Smooth muscle cell (in vitro differentiated cells): ENCODE data around the gene PDS5B. TPM values are rescaled to one million over a fixed set of nuclear protein-coding genes. Genes with fewer than 3 reads are reported as not detected.
"Not testable (repeated sequence)": the region's sequence is repeated elsewhere in the genome, so short reads cannot be mapped to it uniquely, and the experiment has no call there.

Source experiments
- DNase-seq: peaks from one replicate; lab custom pipeline; 2025; ENCODE audit not compliant: unreplicated experiment; lab: John Stamatoyannopoulos, UW
- H2AFZ ChIP-seq: fragments of 200-600 bp; sonication (generic); 2 replicates; pipeline ENCODE4 v1.6.0; 2016; ENCODE audit warnings: antibody characterized with exemption, low read depth, mild to moderate bottlenecking
- H3F3A ChIP-seq: fragments of 200-600 bp; sonication (generic); 2 replicates; pipeline ENCODE4 v1.6.0; 2017; ENCODE audit warnings: antibody characterized with exemption, low read depth
- H3K27ac ChIP-seq: fragments of 200-600 bp; sonication (generic); 2 replicates; pipeline ENCODE4 v1.5.1; 2016; ENCODE audit warnings: low read depth, mild to moderate bottlenecking
- H3K27me3 ChIP-seq: fragments of 200-600 bp; sonication (generic); 2 replicates; pipeline ENCODE4 v1.6.1; 2016; ENCODE audit warnings: low read depth, mild to moderate bottlenecking
- H3K36me3 ChIP-seq: fragments of 200-600 bp; sonication (generic); 2 replicates; pipeline ENCODE4 v1.5.1; 2016; ENCODE audit warnings: low read depth
- H3K4me1 ChIP-seq: fragments of 200-600 bp; sonication (generic); 2 replicates; pipeline ENCODE4 v1.5.1; 2016; ENCODE audit warnings: low read depth
- H3K4me2 ChIP-seq: fragments of 200-600 bp; sonication (generic); 2 replicates; pipeline ENCODE4 v1.6.0; 2016; ENCODE audit warnings: mild to moderate bottlenecking
- H3K4me3 ChIP-seq: fragments of 200-600 bp; sonication (generic); 2 replicates; pipeline ENCODE4 v1.5.1; 2016; ENCODE audit warnings: mild to moderate bottlenecking
- H3K79me2 ChIP-seq: fragments of 200-600 bp; sonication (generic); 2 replicates; pipeline ENCODE4 v1.6.0; 2016; ENCODE audit warnings: low read depth, mild to moderate bottlenecking
- H3K9ac ChIP-seq: fragments of 200-600 bp; sonication (generic); 2 replicates; pipeline ENCODE4 v1.6.0; 2016; ENCODE audit warnings: low read depth
- H3K9me3 ChIP-seq: fragments of 200-600 bp; sonication (generic); replicated peaks from 2 replicates; pipeline ENCODE4 v1.5.1; 2016; ENCODE audit warnings: low read depth
- H4K20me1 ChIP-seq: fragments of 200-600 bp; sonication (generic); 2 replicates; pipeline ENCODE4 v1.6.0; 2016; ENCODE audit warnings: low read depth
- WGBS: methylation state at CpG from one replicate; pipeline ENCODE4 v1.1.7; 2016; ENCODE audit warnings: low lambda C conversion rate; 5-methylcytosine and 5-hydroxymethylcytosine counted together
- polyA plus RNA-seq: library from polyadenylated mRNA; unstranded; fragments of >200 nt; fragmentation: Nextera tagmentation; extraction: Ambion mirVana; gene quantifications from 2 replicates; pipeline ENCODE4 v1.2.1, GENCODE V29; 2016
- total RNA-seq: library from RNA; depleted of rRNA; stranded (reverse); fragments of >200 nt; gene quantifications from 2 replicates; pipeline ENCODE4 v1.2.3, GENCODE V29; 2014
- TF ChIP-seq, protein P1 (sequence below): fragments of 200-600 bp; sonication (generic); IDR thresholded peaks from 2 replicates; pipeline ENCODE4 v1.5.1; 2017; ENCODE audit warnings: borderline replicate concordance, mild to moderate bottlenecking, antibody characterized with exemption; ENCODE audit not compliant: insufficient read depth, poor library complexity, severe bottlenecking

The PDS5B gene
- total and polyA plus RNA-seq, 2 experiments from 2014 or later, result 20.5 to 38.9 TPM

DNA sequence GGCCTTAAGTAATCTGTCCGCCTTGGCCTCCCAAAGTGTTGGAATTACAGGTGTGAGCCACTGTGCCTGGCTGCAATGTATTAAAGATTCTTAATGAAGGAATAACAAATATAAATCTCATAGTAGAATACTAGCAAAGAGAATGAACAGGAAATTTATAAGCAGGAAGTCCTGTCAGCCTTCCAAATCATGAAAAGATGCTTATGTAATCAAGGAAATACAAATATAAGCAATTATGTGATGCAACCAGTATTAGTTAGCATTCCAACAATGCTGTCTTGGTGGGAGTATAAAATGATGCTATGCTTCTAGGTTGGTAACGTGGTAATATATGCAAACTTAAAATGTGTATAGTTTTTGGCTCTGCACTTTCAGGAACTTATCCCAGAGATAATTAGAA, 133.8 kb downstream of the PDS5B start:
- H3K4me2 ChIP-seq, result no peak overlapping the region
- H3K27me3 ChIP-seq, result no peaks in the 10 kb centered on the region
- H3K4me3 ChIP-seq, result no peak overlapping the region
- TF ChIP-seq, protein P1, sequence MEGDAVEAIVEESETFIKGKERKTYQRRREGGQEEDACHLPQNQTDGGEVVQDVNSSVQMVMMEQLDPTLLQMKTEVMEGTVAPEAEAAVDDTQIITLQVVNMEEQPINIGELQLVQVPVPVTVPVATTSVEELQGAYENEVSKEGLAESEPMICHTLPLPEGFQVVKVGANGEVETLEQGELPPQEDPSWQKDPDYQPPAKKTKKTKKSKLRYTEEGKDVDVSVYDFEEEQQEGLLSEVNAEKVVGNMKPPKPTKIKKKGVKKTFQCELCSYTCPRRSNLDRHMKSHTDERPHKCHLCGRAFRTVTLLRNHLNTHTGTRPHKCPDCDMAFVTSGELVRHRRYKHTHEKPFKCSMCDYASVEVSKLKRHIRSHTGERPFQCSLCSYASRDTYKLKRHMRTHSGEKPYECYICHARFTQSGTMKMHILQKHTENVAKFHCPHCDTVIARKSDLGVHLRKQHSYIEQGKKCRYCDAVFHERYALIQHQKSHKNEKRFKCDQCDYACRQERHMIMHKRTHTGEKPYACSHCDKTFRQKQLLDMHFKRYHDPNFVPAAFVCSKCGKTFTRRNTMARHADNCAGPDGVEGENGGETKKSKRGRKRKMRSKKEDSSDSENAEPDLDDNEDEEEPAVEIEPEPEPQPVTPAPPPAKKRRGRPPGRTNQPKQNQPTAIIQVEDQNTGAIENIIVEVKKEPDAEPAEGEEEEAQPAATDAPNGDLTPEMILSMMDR, result no peak
- WGBS, result 100% methylated on average over 2 of the region's 2 CpGs
- DNase-seq, result no peak
- H3K4me1 ChIP-seq, result no peaks in the 10 kb centered on the region
- no peak overlapping the region for H2AFZ ChIP-seq
- no peaks in the 10 kb centered on the region for H3K9me3 ChIP-seq
- no peak overlapping the region for H3K27ac ChIP-seq
- H3K9ac ChIP-seq, result no peak overlapping the region
- peaks cover 12% of the 10 kb centered on the region for H3K79me2 ChIP-seq
- H3F3A ChIP-seq, result no peaks in the 10 kb centered on the region
- H4K20me1 ChIP-seq, result no peaks in the 10 kb centered on the region
- H3K36me3 ChIP-seq, result peaks cover 14% of the 10 kb centered on the region

DNA sequence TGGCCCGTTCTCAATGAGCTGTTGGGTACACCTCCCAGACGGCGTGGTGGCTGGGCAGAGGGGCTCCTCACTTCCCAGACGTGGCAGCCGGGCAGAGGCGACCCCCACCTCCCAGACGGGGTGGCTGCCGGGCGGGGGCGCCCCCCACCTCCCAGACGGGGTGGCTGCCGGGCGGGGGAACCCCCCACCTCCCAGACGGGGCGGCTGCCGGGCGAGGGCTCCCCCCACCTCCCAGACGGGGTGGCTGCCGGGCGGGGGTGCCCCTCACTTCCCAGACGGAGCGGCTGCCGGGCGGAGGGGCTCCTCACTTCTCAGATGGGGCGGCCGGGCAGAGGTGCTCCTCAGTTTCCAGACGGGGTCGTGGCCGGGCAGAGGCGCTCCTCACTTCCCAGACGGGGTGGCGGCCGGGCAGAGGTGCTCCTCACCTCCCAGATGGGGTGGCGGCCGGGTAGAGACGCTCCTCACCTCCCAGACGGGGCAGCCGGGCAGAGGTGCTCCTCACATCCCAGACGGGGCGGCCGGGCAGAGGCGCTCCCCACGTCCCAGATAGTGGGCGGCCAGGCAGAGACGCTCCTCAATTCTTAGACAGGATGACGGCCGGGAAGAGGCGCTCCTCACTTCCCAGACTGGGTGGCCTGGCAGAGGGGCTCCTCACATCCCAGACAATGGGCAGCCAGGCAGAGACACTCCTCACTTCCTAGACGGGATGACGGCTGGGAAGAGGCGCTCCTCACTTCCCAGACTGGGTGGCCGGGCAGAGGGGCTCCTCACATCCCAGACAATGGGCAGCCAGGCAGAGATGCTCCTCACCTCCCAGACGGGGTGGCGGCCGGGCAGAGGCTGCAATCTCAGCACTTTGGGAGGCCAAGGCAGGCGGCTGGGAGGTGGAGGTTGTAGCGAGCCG, 135.1 kb downstream of the PDS5B start:
- H3K27ac ChIP-seq, H3K9me3 ChIP-seq, H3K4me3 ChIP-seq, H3K9ac ChIP-seq, H3K27me3 ChIP-seq, H4K20me1 ChIP-seq, H3F3A ChIP-seq, H3K4me2 ChIP-seq, DNase-seq, H2AFZ ChIP-seq, H3K4me1 ChIP-seq: not testable (repeated sequence)
- WGBS, result 97% methylated on average over 38 of the region's 58 CpGs
- peaks cover 11% of the 10 kb centered on the region for H3K36me3 ChIP-seq
- H3K79me2 ChIP-seq, result peaks cover 17% of the 10 kb centered on the region

DNA sequence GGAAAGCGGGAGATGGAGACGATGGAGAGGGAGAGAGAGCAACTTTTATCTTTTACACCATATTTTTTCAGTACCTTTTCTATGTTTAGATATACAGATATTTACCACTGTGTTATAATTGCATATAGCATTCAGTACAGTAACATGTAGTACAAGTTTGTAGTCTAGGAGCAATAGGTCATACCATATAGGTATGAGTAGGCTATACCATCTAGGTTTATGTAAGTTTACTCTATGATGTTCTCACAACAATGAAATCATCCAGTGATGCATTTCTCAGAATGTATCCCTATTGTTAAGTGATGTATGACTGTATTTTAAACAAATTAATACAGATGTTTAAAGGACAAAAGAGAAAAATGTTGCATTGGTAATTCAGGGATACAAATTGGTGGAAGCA, 136.1 kb downstream of the PDS5B start:
- no peak for DNase-seq
- Histone ChIP-seq H4K20me1 (no peaks in the 10 kb centered on the region), H3K4me1 (no peaks in the 10 kb centered on the region), H3K27ac (no peak overlapping the region), H3K4me2 (no peak overlapping the region), H3K9ac (no peak overlapping the region), H3K79me2 (peaks cover 17% of the 10 kb centered on the region), H3K4me3 (no peak overlapping the region), H2AFZ (no peak overlapping the region), H3F3A (no peaks in the 10 kb centered on the region), H3K27me3 (no peaks in the 10 kb centered on the region), H3K36me3 (peaks cover 11% of the 10 kb centered on the region), H3K9me3 (no peaks in the 10 kb centered on the region)
- TF ChIP-seq, protein P1, result no peak
- WGBS, result 97% methylated on average over 2 of the region's 2 CpGs

DNA sequence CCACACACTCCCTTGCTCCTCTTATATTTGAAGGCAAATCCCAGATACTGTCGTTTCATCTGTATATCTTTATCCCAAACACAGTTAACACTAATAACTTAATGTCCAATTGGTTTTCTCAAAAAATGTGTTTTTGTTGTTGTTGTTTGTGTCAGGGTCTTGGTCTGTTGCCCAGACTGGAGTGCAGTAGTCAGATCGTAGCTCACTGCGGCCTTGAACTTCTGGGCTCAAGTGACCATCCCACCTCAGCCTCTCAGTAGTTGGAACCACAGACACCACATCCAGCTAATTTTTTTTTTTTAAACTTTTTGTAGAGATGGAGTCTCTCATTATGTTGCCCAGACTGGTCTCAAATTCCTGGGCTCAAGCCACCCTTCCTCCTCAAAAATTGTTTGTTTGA, 137.7 kb downstream of the PDS5B start:
- no peak overlapping the region for H3K4me2 ChIP-seq
- no peak overlapping the region for H3K27ac ChIP-seq
- no peak for DNase-seq
- H3K79me2 ChIP-seq, result peaks cover 22% of the 10 kb centered on the region
- H4K20me1 ChIP-seq, result no peaks in the 10 kb centered on the region
- no peak overlapping the region for H2AFZ ChIP-seq
- 99% methylated on average over 3 of the region's 3 CpGs for WGBS
- H3K4me1 ChIP-seq, result peaks cover 11% of the 10 kb centered on the region
- H3K36me3 ChIP-seq, result peaks cover 5% of the 10 kb centered on the region
- no peak overlapping the region for H3K4me3 ChIP-seq
- H3F3A ChIP-seq, result no peaks in the 10 kb centered on the region
- no peaks in the 10 kb centered on the region for H3K9me3 ChIP-seq
- no peak overlapping the region for H3K9ac ChIP-seq
- H3K27me3 ChIP-seq, result no peaks in the 10 kb centered on the region
- TF ChIP-seq, protein P1, result no peak
